Lower leg skin (tissue), 3 donors: Measurements from ENCODE around the gene C1orf115.

Experiments used
- CTCF ChIP-seq, 3 donors: fragments of 450-650 bp; IDR thresholded peaks; one replicate each; pipeline ENCODE4 v1.5.1; 2016; ENCODE audit warnings: antibody characterized with exemption in 3 of 3, mild to moderate bottlenecking in 3 of 3, moderate library complexity in 2 of 3
- POLR2A ChIP-seq, 2 donors: fragments of 450-650 bp; IDR thresholded peaks; one replicate each; pipeline ENCODE4 v1.6.1; 2016 to 2017; ENCODE audit warnings: antibody characterized with exemption in 2 of 2, mild to moderate bottlenecking in 1 of 2, moderate library complexity in 1 of 2

GRCh38 chr1:220697326-220697725, 7.2 kb downstream of the C1orf115 start:
- TF ChIP-seq CTCF (IDR thresholded peaks at IDR 0.05) (no peak), POLR2A (IDR thresholded peaks at IDR 0.05) (no peak)
